ENCODE results near the gene PLD3.
A peak's percentile ranks its signal among the peaks of the same experiment; 100 is the strongest.

The PLD3 gene, protein sequence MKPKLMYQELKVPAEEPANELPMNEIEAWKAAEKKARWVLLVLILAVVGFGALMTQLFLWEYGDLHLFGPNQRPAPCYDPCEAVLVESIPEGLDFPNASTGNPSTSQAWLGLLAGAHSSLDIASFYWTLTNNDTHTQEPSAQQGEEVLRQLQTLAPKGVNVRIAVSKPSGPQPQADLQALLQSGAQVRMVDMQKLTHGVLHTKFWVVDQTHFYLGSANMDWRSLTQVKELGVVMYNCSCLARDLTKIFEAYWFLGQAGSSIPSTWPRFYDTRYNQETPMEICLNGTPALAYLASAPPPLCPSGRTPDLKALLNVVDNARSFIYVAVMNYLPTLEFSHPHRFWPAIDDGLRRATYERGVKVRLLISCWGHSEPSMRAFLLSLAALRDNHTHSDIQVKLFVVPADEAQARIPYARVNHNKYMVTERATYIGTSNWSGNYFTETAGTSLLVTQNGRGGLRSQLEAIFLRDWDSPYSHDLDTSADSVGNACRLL

GRCh38 chr19:40348125-40348913, at the start of gene PLD3, which contains the start of gene C19orf47:
TSS of gene PLD3 (plus strand) at chr19:40348695. CDS start at chr19:40366484, 17,789 bp downstream.
TSS of gene C19orf47 (minus strand) at chr19:40348397. CDS start at chr19:40341857, 6,540 bp downstream.
- peak; percentile 99 to 100 for DNase-seq

DNA sequence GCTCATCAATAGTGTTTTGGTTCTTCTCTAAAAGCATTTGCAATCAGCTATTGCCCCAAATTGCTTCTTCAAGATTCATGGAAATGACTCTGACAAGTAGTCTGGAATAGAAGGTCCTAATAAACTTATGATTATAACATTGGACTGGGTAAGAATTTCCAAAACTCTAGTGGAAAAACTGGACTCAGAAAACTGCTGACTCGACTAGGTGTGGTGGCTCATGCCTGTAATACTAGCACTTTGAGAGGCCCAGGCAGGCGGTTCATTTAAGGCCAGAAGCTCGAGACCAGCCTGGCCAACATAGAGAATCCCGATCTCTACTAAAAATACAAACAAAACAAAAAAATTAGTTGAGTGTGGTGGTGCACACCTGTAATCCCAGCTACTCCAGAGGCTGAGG, 47.8 kb upstream of the PLD3 start:
- DNase-seq: no peak

- no peak for DNase-seq
These were observed 46.1 kb upstream of the PLD3 start for GRCh38 chr19:40302224-40303011.

DNA sequence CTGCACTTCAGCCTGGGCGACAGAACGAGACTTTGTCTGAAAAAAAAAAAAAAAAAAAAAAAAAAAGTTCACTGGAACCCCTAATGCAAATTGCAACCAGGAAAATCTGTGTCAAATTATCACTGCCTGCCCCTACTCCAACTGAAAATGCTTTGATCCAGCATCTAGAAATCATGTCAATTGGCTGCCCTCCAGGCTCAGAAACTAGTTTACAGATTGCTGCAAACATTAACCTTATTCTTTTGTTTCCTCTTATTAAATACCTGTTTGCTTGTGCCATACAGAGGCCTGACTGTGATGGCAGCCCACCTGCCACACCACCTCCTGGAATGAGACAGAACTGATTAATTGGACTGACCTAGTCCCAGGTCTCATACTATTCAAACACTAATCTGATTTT, 44.7 kb upstream of the PLD3 start:
- DNase-seq: no peak

DNA sequence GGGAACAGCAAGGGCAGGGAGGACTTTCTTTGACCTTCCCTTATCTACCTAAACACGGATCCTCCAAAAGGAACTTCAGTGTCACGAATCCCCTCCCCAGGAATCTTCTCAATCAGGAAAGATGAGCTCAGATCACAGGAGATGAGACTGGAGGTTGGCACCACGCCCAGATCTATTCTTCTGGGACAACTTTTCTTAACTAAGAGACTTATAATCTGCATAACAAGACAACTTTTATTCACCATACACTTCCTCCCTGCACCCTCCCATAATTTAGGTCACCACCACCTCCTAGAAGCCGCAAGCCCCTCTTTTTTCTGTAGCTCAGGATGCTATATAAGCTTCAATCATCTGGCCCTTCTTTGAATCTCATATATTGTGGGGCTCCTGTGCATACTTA, 44.2 kb upstream of the PLD3 start:
- DNase-seq: no peak

GRCh38 chr19:40305403-40305802, 43.1 kb upstream of the PLD3 start:
- peak; percentile 78 to 87 for DNase-seq

DNA sequence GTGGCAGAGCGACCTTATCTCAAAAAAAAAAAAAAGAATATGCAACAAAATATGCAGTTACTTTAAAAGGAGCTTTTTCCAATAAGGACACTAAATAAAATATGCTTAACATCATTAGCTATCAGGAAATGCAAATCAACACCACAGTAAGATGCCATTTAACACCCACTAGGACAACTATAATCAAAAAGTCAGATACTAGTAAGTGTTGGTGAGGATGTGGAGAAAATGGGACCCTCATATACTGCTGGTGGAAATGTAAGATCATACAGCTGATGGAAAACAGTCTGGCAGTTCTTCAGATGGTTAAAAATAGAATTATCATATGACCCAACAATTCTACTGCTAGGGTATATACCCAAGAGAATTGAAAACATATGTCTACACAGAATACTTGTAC, 38.8 kb upstream of the PLD3 start:
- DNase-seq: no peak

- DNase-seq: no peak
These were observed 36.0 kb upstream of the PLD3 start for GRCh38 chr19:40312533-40312932.

- DNase-seq: no peak
These were observed 35.1 kb upstream of the PLD3 start for GRCh38 chr19:40313229-40313983.

- DNase-seq: no peak
These were observed 33.8 kb upstream of the PLD3 start for GRCh38 chr19:40314656-40315055.

- DNase-seq: no peak
These were observed 32.6 kb upstream of the PLD3 start for GRCh38 chr19:40315812-40316470.

GRCh38 chr19:40317338-40317737, 31.2 kb upstream of the PLD3 start:
- DNase-seq: no peak

DNA sequence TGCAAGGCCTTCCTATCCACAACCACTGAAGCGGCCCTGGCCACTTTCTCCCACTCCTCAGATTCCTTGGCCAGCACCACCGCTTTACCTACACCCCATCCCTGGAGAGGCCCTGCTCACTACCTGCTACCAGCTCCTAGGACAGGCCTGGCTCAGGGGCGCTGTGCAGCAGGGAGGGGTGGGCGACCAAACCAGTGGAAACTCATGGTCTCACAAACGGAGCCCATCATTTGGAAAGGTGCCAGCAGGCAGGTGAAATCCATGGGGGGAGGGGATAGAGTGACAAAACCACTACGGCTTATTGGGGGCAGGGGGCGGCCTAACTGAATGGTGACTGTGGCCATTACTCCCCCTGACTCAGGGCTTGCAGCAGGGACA, 27.9 kb upstream of the PLD3 start:
- DNase-seq: no peak

- DNase-seq: no peak
These were observed 27.4 kb upstream of the PLD3 start for GRCh38 chr19:40321076-40321475.

DNA sequence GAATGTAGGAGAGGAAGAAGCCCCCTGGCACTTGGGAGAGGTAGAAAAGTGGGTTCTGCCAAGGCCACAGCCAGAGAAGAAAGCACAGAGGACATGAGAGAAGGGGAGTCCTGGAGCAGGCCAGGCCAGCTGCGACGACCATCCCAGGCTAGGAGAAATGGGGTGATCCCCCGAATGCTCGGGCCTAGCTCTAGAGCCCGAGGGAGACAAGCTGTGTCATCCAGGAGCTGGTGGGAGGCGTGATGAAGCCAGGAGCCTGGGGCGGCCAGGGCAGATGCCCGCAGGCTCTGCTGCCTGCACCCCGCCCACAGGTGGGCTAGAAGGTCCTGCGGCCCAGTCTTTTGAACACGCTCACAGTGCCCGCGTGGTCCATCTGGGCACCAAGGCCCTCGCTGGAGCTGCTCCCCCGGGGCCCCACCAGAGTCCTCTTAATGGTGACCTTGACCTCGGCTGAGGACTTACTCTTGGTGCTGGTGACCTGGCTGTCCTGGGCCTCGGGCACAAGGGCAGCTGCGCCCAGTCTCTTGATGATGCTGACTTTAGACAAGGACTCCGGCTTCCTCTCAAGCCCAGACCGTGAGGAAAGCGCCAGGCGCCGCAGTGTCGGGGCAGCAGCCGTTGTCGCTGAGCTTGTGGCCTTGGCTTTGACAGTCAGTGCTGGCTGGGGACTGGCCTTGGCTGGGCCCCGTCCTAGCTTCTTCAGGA, 26.8 kb upstream of the PLD3 start:
- DNase-seq: no peak

DNA sequence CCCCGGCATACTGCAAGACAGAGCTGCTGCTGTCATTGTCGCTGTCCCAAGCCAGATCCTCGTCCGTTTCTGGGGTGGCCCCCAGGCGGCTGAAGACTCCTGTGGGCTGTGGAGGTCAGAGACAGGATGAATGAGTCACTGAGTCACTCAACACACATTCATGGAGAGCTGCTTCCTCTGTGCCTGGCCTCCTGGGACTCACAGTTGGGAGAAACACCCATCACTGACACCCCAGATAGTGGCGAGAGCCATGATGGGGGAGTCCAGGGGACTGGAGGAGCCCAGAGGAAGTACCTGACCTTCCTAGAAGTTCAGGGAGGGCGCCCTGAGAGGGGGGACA, 26.3 kb upstream of the PLD3 start:
- DNase-seq: no peak

DNA sequence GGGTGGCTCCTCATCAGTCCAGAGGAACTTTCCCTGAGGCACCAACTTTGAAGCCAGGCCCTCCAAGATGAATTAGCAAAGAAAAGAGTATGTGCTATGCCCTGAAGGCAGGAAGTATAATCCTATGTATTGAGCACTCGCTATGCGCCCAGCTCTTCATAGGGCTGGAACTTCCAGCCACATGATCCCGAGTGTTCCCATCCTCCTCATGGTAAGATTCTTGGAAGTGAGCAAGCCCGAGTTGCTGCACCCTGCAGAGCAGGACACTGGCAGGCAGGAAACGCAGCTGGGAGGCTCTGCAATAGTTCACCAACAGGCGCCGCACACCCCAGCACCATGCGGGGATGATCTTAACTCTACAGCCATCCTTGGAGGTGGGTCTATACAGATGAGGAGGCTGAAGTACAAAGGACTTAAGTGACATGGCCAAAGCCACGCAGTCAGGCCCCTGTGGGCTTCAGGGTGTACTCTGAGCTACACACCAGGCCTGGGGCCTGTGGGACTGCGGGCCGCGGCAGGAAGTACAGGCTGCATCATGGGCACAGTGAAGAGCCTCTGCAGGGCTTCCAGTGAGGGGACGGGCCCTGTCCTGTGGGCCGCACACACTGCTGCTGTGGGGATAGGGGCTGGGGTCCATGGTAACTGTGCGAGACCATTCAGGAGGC, 25.4 kb upstream of the PLD3 start:
- no peak for DNase-seq

- no peak for DNase-seq
These were observed 24.8 kb upstream of the PLD3 start for GRCh38 chr19:40323705-40324104.

- DNase-seq: no peak
These were observed 22.3 kb upstream of the PLD3 start for GRCh38 chr19:40326201-40326600.

- no peak for DNase-seq
These were observed 17.4 kb upstream of the PLD3 start for GRCh38 chr19:40331052-40331451.

GRCh38 chr19:40332669-40333068, 15.8 kb upstream of the PLD3 start:
- no peak for DNase-seq
